NCI-H128 (cell line): ENCODE data around the gene HCRTR2.

ENCODE experiments used
- DNase-seq: peaks from one replicate; lab custom pipeline; 2025; ENCODE audit not compliant: unreplicated experiment; lab: John Stamatoyannopoulos, UW

The HCRTR2 gene

DNA sequence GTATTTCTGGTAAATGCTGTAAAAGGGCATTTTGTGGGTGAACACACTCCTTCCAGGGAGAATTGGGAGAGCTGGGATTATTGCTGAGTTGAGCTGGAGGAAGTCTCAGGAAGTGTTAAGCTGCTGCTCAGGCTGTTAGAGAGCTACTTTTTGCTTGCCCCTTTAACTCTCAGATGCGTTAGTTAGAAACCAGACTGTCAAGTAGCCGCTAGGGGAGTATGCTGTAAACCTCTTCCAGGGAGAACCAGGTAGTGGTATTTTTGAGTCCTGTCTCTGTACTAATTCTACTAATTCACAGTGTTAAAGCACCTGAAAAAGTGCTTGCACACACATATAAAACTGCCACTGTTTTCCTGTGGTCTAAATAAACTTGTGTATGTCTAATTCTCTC lies 146.4 kb downstream of the HCRTR2 start:
- DNase-seq, result no peak

DNA sequence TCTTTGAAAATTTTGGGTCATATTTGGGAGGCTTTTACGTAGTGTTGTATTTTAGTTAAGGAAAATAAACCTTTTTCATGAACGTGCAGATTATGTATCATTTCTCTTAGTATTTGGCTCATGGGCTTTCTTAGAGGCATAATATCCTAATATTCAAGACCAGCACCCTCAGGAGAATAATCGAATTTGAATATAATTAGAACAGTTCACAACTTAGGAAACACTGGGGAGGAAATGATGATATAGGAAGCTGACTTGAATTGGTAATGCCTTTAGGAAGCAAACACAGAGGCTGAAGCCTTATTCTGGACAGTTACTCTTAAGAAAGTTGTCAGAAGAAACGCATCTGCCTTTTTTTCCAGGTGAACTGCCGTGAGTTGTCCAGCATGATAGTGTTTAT lies 152.9 kb downstream of the HCRTR2 start, which contains the start of gene GFRAL:
GFRAL (plus strand) TSS at position 301 of the 400 bp plus-strand sequence; CDS start at position 387, 86 bp downstream.
- DNase-seq, result no peak
